HCT116 (cell line): ENCODE data around the gene SFXN1. TPM values are rescaled to one million over a fixed set of nuclear protein-coding genes. Genes with fewer than 3 reads are reported as not detected.

Experiments used
- ATAC-seq: fragments of 200-7000 bp; cut with Tn5 transposase; 2 replicates; pipeline ENCODE4 v1.9.1; 2020; ENCODE audit warnings: mild to moderate bottlenecking, moderate library complexity
- BruUV-seq: library from RNA; stranded (reverse); fragments of 400-500 nt; replicated peaks from 2 replicates; lab custom pipeline; 2021; lab: Mats Ljungman, UMichigan
- CTCF ChIA-PET: fragments of 300-600 bp; sonication (Branson Sonifier 250); formaldehyde crosslinking; loops from one replicate; lab custom pipeline; 2021; ENCODE audit warnings: antibody characterized with exemption; lab: Charles Lee
- POLR2A ChIA-PET: fragments of 300-600, 350-600 bp; sonication (Branson Sonifier 250); formaldehyde crosslinking; loops from one replicate; lab custom pipeline; 2021; ENCODE audit warnings: antibody characterized with exemption; lab: Charles Lee
- RAD21 ChIA-PET, 2 experiments: fragments of 300-600 bp; sonication (Branson Sonifier 250); formaldehyde crosslinking; loops; one replicate each; lab custom pipeline; 2023; ENCODE audit warnings: low total read pairs in 2 of 2; ENCODE audit not compliant: uncharacterized antibody in 2 of 2, unreplicated experiment in 2 of 2, low non-redundant PET in 1 of 2; lab: Charles Lee
- DNase-seq: peaks from one replicate; pipeline ENCODE4 v3.0.0-alpha.2; 2010; ENCODE audit warnings: low read depth, low spot score
- H2AFZ ChIP-seq: fragments of 200-600 bp; shearing (Covaris generic), sonication (generic); 2 replicates; pipeline ENCODE4 v1.6.1; 2017; ENCODE audit warnings: low read depth, mixed run types, mixed read lengths, antibody characterized with exemption, low read length; ENCODE audit not compliant: poor library complexity, severe bottlenecking
- H3K27ac ChIP-seq: 2 replicates; pipeline ENCODE4 v1.5.1; 2012; ENCODE audit warnings: low read depth, low read length
- H3K27me3 ChIP-seq: fragments of 200-600 bp; sonication (generic); 2 replicates; pipeline ENCODE4 v1.6.1; 2016; ENCODE audit warnings: mixed run types, low read length, mixed read lengths; ENCODE audit not compliant: insufficient read depth
- H3K36me3 ChIP-seq, 2 experiments: fragments of 200-500 bp in 1 of 2; fragments of 200-600 bp in 1 of 2; sonication (Bioruptor generic) in 1 of 2; sonication (generic) in 1 of 2; 2 replicates each; pipeline versions ENCODE4 v1.5.1 to v1.6.1; 2014 to 2016; ENCODE audit warnings: low read length in 2 of 2, inconsistent platforms in 1 of 2, mixed read lengths in 1 of 2, mixed run types in 1 of 2; ENCODE audit not compliant: insufficient read depth in 2 of 2, control insufficient read depth in 1 of 2
- H3K4me1 ChIP-seq, 2 experiments: fragments of 200-600 bp in 1 of 2; sonication (generic) in 1 of 2; 2 replicates each; pipeline versions ENCODE4 v1.5.1 to v1.6.1; 2012 to 2017; ENCODE audit warnings: low read length in 2 of 2, inconsistent platforms in 1 of 2, mild to moderate bottlenecking in 1 of 2, mixed read lengths in 1 of 2, mixed run types in 1 of 2, moderate library complexity in 1 of 2; ENCODE audit not compliant: insufficient read depth in 2 of 2, control insufficient read depth in 1 of 2
- H3K4me2 ChIP-seq: fragments of 200-600 bp; sonication (generic); 2 replicates; pipeline ENCODE4 v1.6.1; 2017; ENCODE audit warnings: mixed run types, low read length, mixed read lengths
- H3K4me3 ChIP-seq, 2 experiments: fragments of 200-600 bp in 1 of 2; sonication (generic) in 1 of 2; replicated peaks in 1 of 2; 2 replicates each; pipeline ENCODE4 v1.5.1; 2011 to 2016; ENCODE audit warnings: low read length in 2 of 2, control low read depth in 1 of 2, low read depth in 1 of 2, mild to moderate bottlenecking in 1 of 2, mixed read lengths in 1 of 2, mixed run types in 1 of 2
- H3K79me2 ChIP-seq: fragments of 200-600 bp; sonication (generic); 2 replicates; pipeline ENCODE4 v1.6.1; 2017; ENCODE audit warnings: mild to moderate bottlenecking, mixed run types, low read length, moderate library complexity, mixed read lengths; ENCODE audit not compliant: insufficient read depth
- H3K9ac ChIP-seq: fragments of 200-600 bp; sonication (generic); 2 replicates; pipeline ENCODE4 v1.6.1; 2016; ENCODE audit warnings: low read length, mixed read lengths
- H3K9me2 ChIP-seq: fragments of 200-600 bp; sonication (generic), shearing (Covaris generic); 2 replicates; pipeline ENCODE4 v1.6.1; 2017; ENCODE audit warnings: mixed run types, mild to moderate bottlenecking, moderate library complexity; ENCODE audit not compliant: insufficient read depth
- H3K9me3 ChIP-seq, 2 experiments: fragments of 200-500 bp in 1 of 2; fragments of 200-600 bp in 1 of 2; sonication (Bioruptor generic) in 1 of 2; sonication (generic) in 1 of 2; 2 replicates each; pipeline ENCODE4 v1.6.1; 2014 to 2017; ENCODE audit warnings: low read length in 2 of 2, mixed read lengths in 2 of 2, inconsistent platforms in 1 of 2, low read depth in 1 of 2, mild to moderate bottlenecking in 1 of 2, mixed run types in 1 of 2, moderate library complexity in 1 of 2; ENCODE audit not compliant: control insufficient read depth in 1 of 2, insufficient read depth in 1 of 2
- H4K20me1 ChIP-seq: fragments of 200-600 bp; sonication (generic), shearing (Covaris generic); 2 replicates; pipeline ENCODE4 v1.6.1; 2017; ENCODE audit warnings: mixed run types, mild to moderate bottlenecking, moderate library complexity; ENCODE audit not compliant: insufficient read depth
- CBX3 ChIP-seq: IDR thresholded peaks from 2 replicates; pipeline ENCODE4 v1.6.1; 2012; ENCODE audit warnings: low read depth
- CEBPB ChIP-seq: IDR thresholded peaks from 2 replicates; pipeline ENCODE4 v1.6.1; 2012; ENCODE audit warnings: low read depth
- EGR1 ChIP-seq: IDR thresholded peaks from 2 replicates; pipeline ENCODE4 v1.6.1; 2012; ENCODE audit warnings: low read depth
- ELF1 ChIP-seq: IDR thresholded peaks from 2 replicates; pipeline ENCODE4 v1.6.1; 2012; ENCODE audit warnings: low read depth, borderline replicate concordance
- EZH2 ChIP-seq: fragments of 200-600 bp; sonication (generic); IDR thresholded peaks from 2 replicates; pipeline ENCODE4 v1.6.1; 2017; ENCODE audit warnings: antibody characterized with exemption, mixed run types
- EZH2phosphoT487 ChIP-seq: fragments of 200-600 bp; IDR thresholded peaks from 2 replicates; pipeline ENCODE4 v1.6.1; 2018; ENCODE audit warnings: antibody characterized with exemption, borderline replicate concordance
- FOSL1 ChIP-seq: IDR thresholded peaks from 2 replicates; pipeline ENCODE4 v1.6.1; 2012; ENCODE audit warnings: low read depth
- JUND ChIP-seq: IDR thresholded peaks from 2 replicates; pipeline ENCODE4 v1.6.1; 2012
- POLR2A ChIP-seq: IDR thresholded peaks from 2 replicates; pipeline ENCODE4 v1.7.0; 2011; ENCODE audit warnings: borderline replicate concordance; ENCODE audit not compliant: insufficient read depth, insufficient read length; ENCODE audit errors: extremely low read depth
- POLR2AphosphoS5 ChIP-seq: IDR thresholded peaks from 2 replicates; pipeline ENCODE4 v1.6.1; 2011; ENCODE audit warnings: mild to moderate bottlenecking, low read depth, low read length, moderate library complexity
- SP1 ChIP-seq: IDR thresholded peaks from 2 replicates; pipeline ENCODE4 v1.6.1; 2012; ENCODE audit warnings: low read depth
- ZNF274 ChIP-seq: fragments of 200-500 bp; sonication (Bioruptor generic); IDR thresholded peaks from 2 replicates; pipeline ENCODE4 v1.6.1; 2014; ENCODE audit warnings: mild to moderate bottlenecking, low read depth, low read length, inconsistent platforms
- intact Hi-C: fragments of 100-400 bp; cut with micrococcal nuclease; formaldehyde crosslinking; loops from 2 replicates; pipeline ENCODE4 v1.10.0; 2022
- total RNA-seq: library from RNA; stranded (reverse); gene quantifications from one replicate; pipeline ENCODE4 v1.2.1, GENCODE V29; 2021; ENCODE audit not compliant: unreplicated experiment
- TF ChIP-seq, protein P1 (sequence below): IDR thresholded peaks from 2 replicates; pipeline ENCODE4 v1.6.1; 2012

SFXN1 gene
- total RNA-seq, 1 experiment from 2014 or later, result 145 TPM

- CTCF ChIA-PET, result no interaction called here
- POLR2A ChIA-PET, result no interaction called here
- RAD21 ChIA-PET, result no interaction called here
- Histone ChIP-seq H4K20me1 (peaks cover 30% of the 10 kb centered on the region; the same call in 1 of the 2 replicates), H2AFZ (no peak overlapping the region), H3K79me2 (peaks cover 100% of the 10 kb centered on the region), H3K4me1 (no peaks in the 10 kb centered on the region), H3K27me3 (no peaks in the 10 kb centered on the region), H3K9ac (no peak overlapping the region), H3K4me2 (no peak overlapping the region), H3K36me3 (peaks cover 24 to 48% of the 10 kb centered on the region in 2 experiments; a peak in 3 of 4 replicates), H3K9me3 (no peaks in the 10 kb centered on the region), H3K9me2 (no peaks in the 10 kb centered on the region), H3K27ac (no peak overlapping the region), H3K4me3 (no peak overlapping the region)
- TF ChIP-seq POLR2AphosphoS5, result no peak
- TF ChIP-seq EZH2, result no peak
- TF ChIP-seq CEBPB, result no peak
- TF ChIP-seq SP1, result no peak
- TF ChIP-seq, protein P1, sequence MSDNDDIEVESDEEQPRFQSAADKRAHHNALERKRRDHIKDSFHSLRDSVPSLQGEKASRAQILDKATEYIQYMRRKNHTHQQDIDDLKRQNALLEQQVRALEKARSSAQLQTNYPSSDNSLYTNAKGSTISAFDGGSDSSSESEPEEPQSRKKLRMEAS, result no peak
- no peak for TF ChIP-seq EZH2phosphoT487
- no peak for TF ChIP-seq JUND
- TF ChIP-seq FOSL1, result no peak
- no peak for TF ChIP-seq ELF1
- no peak for TF ChIP-seq CBX3
- no peak for TF ChIP-seq ZNF274
- no peak for TF ChIP-seq EGR1
- TF ChIP-seq POLR2A, result no peak
- intact Hi-C loops, result no loop called here
- ATAC-seq (no peak), DNase-seq (no peak)
- BruUV-seq, result no TSS peak
These were observed 9.3 kb downstream of the SFXN1 start for GRCh38 chr5:175487514-175488222.
